ENCODE results near the gene ZNF614. TPM values are rescaled to one million over a fixed set of nuclear protein-coding genes. Genes with fewer than 3 reads are reported as not detected.

ZNF614 gene
- total RNA-seq (1 to 10 TPM; 3.8 to 6.2 (median 4.5) TPM), polyA plus RNA-seq (1 to 10 TPM; 3.3 to 7.7 (median 3.4) TPM)
- long read RNA-seq, donor 1, full-length matches to known transcripts, result 2 of 3 reads
- long read RNA-seq, donor 1, partial matches to known transcripts, result 0 of 3 reads
- long read RNA-seq, donor 1, other reads (novel, unspliced or antisense), result 1 of 3 reads
- long read RNA-seq, donor 2, full-length matches to known transcripts, result 6 of 9 reads
- long read RNA-seq, donor 2, partial matches to known transcripts, result 0 of 9 reads
- long read RNA-seq, donor 2, other reads (novel, unspliced or antisense), result 3 of 9 reads

DNA sequence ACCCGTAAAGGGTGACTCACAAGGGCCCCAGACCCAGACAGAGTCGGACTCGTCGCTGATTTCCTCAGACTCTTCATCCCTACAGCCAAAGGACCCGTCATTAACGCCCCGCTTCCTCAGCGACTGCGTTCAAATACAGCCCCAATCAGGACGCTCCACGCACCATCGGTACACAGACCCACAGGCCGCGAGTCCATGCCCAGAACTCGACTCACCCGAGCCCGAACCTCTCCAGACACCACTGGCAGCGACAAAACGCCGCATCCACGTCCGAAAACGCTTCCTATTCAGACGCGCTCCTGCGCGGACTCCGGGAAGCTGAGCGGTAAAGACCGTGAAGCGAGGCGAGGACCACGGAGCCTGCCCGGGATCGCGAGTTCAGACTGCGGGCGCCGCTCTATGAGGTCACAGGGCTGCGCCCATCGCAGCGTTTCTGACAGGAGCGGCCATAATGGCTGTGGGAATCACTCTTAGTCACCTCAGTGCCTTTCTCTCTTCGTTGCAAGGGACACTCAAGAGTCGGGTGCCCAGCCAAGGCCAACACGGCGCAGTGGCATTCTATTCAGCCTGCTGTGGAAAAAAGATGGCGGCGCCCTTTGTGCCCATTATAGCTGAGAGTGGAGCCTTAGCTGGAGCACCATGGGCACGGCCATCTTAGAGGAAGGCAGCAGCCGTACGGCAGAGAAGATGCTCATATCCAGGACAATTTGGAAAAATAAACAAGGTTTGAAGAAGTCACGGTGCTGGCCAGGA lies at the start of gene ZNF614:
Gene ZNF614 (minus strand): TSS at position 353 of the 753 bp plus-strand sequence. CDS start 2,634 bp downstream, outside the sequence.
- Histone ChIP-seq H3K4me3 (peak within 1 kb of the TSS; percentile 92), H3K9me3 (peaks cover 69% of the 10 kb centered on the region), H3K27ac (peak within 1 kb of the TSS; percentile 96), H3K27me3 (ENCODE audit: insufficient read depth in 3 of 3, low read length in 2 of 3) (no peaks in the 10 kb centered on the region), H3K4me1 (peaks cover 5% of the 10 kb centered on the region), H3K36me3 (ENCODE audit: insufficient read depth in 1 of 2, low read depth in 1 of 2) (peaks cover 13 to 39% of the 10 kb centered on the region in 2 donors)
- WGBS, 3 donors, result 0% methylated on average over 53 of the region's 53 CpGs
- TF ChIP-seq, protein P1, sequence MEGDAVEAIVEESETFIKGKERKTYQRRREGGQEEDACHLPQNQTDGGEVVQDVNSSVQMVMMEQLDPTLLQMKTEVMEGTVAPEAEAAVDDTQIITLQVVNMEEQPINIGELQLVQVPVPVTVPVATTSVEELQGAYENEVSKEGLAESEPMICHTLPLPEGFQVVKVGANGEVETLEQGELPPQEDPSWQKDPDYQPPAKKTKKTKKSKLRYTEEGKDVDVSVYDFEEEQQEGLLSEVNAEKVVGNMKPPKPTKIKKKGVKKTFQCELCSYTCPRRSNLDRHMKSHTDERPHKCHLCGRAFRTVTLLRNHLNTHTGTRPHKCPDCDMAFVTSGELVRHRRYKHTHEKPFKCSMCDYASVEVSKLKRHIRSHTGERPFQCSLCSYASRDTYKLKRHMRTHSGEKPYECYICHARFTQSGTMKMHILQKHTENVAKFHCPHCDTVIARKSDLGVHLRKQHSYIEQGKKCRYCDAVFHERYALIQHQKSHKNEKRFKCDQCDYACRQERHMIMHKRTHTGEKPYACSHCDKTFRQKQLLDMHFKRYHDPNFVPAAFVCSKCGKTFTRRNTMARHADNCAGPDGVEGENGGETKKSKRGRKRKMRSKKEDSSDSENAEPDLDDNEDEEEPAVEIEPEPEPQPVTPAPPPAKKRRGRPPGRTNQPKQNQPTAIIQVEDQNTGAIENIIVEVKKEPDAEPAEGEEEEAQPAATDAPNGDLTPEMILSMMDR (IDR thresholded peaks at IDR 0.05), result no peak
- intact Hi-C loops (cut with DNase I), result loop anchor here (2.0 to 5.0 kb wide), 3 partner anchors 19 to 41 kb away; partner anchors contain the start of genes ZNF432 (in 2 of the 2), ZNF350 (in 1 of the 2) and ZNF615 (in 1 of the 2)
- DNase-seq (peak; percentile 88 to 94), ATAC-seq (peak; percentile 98)

DNA sequence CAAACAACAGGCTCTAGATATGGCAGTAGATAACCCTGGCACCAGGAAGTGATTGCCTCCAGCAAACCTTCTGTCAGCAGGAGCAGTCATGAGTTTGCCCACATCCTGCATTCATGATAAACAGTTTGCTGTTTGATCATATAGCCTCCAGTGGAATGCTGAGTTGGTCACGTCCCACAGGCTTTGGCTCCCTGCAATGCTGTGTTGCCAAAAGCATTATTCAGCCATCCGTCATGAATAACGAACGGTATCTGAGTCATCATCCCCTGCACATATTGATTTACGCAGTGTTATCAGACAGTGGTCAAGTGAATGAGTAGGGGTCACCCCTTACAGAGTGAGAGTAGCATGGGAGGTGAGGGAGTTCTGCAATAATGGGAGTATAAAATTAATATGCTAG lies 42.3 kb upstream of the ZNF614 start:
- 96 to 99% (median 97%) methylated on average over 5 of the region's 5 CpGs for WGBS, 3 donors
- intact Hi-C loops (cut with DNase I), result no loop called here
- no peaks in the 10 kb centered on the region for H3K4me1 ChIP-seq
- TF ChIP-seq, protein P1 (IDR thresholded peaks at IDR 0.05), result no peak
- no peaks in the 10 kb centered on the region for H3K27me3 ChIP-seq (ENCODE audit: insufficient read depth in 3 of 3, low read length in 2 of 3)
- peaks cover 90% of the 10 kb centered on the region for H3K9me3 ChIP-seq
- peaks cover 36 to 58% of the 10 kb centered on the region in 2 donors for H3K36me3 ChIP-seq (ENCODE audit: insufficient read depth in 1 of 2, low read depth in 1 of 2)
- H3K27ac ChIP-seq, result no peak overlapping the region
- no peak overlapping the region for H3K4me3 ChIP-seq
- DNase-seq (no peak), ATAC-seq (no peak)

DNA sequence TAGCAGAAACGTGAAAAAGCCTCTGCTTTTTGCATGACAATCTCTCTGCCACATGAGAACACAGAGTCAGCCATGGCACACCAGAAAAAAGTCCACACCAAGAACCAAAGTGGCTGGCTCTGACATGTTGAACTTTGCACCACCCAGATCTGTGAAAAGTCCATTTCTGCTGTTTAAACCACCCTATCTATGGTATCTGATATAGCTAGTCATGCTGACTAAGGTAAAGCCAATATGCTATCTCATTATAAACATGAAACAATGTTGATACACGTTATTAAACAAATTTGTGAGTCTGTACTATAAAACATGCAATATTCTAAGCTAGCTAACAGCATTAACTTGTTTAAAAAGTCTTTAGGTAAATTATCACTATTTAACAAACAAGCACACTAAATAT lies 41.5 kb upstream of the ZNF614 start:
- Histone ChIP-seq H3K9me3 (peaks cover 91% of the 10 kb centered on the region), H3K27ac (no peak overlapping the region), H3K27me3 (ENCODE audit: insufficient read depth in 3 of 3, low read length in 2 of 3) (no peaks in the 10 kb centered on the region), H3K4me3 (no peak overlapping the region), H3K36me3 (ENCODE audit: insufficient read depth in 1 of 2, low read depth in 1 of 2) (peaks cover 30 to 49% of the 10 kb centered on the region in 2 donors), H3K4me1 (no peaks in the 10 kb centered on the region)
- DNase-seq (no peak), ATAC-seq (no peak)
- TF ChIP-seq, protein P1 (IDR thresholded peaks at IDR 0.05), result no peak
- 84 to 90% (median 89%) methylated on average over 2 of the region's 2 CpGs for WGBS, 3 donors
- intact Hi-C loops (cut with DNase I), result no loop called here

DNA sequence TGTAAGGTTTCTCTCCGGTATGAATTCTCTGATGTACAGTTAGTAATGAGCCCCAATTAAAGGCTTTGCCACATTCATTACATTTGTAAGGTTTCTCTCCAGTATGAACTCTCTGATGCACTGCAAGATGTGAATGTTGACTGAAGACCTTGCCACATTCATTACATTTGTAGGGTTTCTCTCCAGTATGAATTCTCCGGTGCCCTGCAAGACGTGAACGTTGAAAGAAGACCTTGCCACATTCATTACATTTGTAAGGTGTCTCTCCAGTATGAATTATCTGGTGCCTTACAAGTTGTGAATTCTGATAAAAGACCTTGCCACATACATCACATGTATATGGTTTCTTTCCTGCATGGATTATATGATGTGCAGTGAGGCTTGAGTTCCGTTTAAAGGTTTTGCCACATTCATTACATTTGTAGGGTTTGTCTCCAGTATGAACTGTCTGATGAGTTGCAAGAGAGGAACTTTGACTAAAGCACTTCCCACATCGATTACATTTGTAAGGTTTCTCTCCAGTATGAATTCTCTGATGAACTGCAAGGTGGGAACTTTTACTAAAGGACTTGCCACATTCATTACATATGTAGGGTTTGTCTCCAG lies 38.2 kb upstream of the ZNF614 start:
- intact Hi-C loops (cut with DNase I), result no loop called here
- H3K27me3 ChIP-seq (ENCODE audit: insufficient read depth in 3 of 3, low read length in 2 of 3), result no peaks in the 10 kb centered on the region
- H3K4me3 ChIP-seq, result no peak overlapping the region
- TF ChIP-seq, protein P1 (IDR thresholded peaks at IDR 0.05), result no peak
- peaks cover 27 to 38% of the 10 kb centered on the region in 2 donors for H3K36me3 ChIP-seq (ENCODE audit: insufficient read depth in 1 of 2, low read depth in 1 of 2)
- no peak overlapping the region for H3K27ac ChIP-seq
- H3K9me3 ChIP-seq, result peaks cover 85% of the 10 kb centered on the region
- DNase-seq (no peak), ATAC-seq (no peak)
- no peaks in the 10 kb centered on the region for H3K4me1 ChIP-seq
- WGBS, 3 donors, result 96 to 99% (median 98%) methylated on average over 6 of the region's 6 CpGs
